Measurements from ENCODE around the gene KBTBD3. TPM values are rescaled to one million over a fixed set of nuclear protein-coding genes. Genes with fewer than 3 reads are reported as not detected.

Gene KBTBD3
- total and polyA plus RNA-seq, 4 donors: 1.0 to 12.4 (median 2.4) TPM

GRCh38 chr11:106082096-106082495 lies 4.9 kb upstream of the KBTBD3 start:
- Histone ChIP-seq H3K27ac (ENCODE audit: low read depth in 1 of 2, low read length in 2 of 2) (no peak overlapping the region), H3K27me3 (ENCODE audit: control insufficient read depth in 4 of 4, insufficient read depth in 4 of 4, low read length in 3 of 4) (no peaks in the 10 kb centered on the region), H3K9me3 (ENCODE audit: control insufficient read depth in 4 of 4, low read length in 3 of 4) (no peaks in the 10 kb centered on the region), H3K9ac (ENCODE audit: low read depth in 1 of 2, low read length in 2 of 2) (no peak overlapping the region), H3K36me3 (ENCODE audit: control insufficient read depth in 4 of 4, insufficient read depth in 3 of 4, low read depth in 1 of 4, low read length in 3 of 4) (peaks cover 2 to 27% (median 15%) of the 10 kb centered on the region in 4 donors), H3K4me3 (ENCODE audit: low read depth in 1 of 3, low read length in 3 of 3) (no peak overlapping the region), H3K4me1 (ENCODE audit: control insufficient read depth in 4 of 4, insufficient read depth in 4 of 4, low read length in 3 of 4) (peaks cover 8 to 18% (median 15%) of the 10 kb centered on the region in 4 donors)
- no peak for TF ChIP-seq HNF4A (conservative IDR thresholded peaks at IDR 0.05)
- TF ChIP-seq RAD21 (IDR thresholded peaks at IDR 0.05): no peak
- TF ChIP-seq NR2F2 (IDR thresholded peaks at IDR 0.05): no peak
- TF ChIP-seq FOXA2 (IDR thresholded peaks at IDR 0.05): no peak
- no peak for TF ChIP-seq EGR1 (IDR thresholded peaks at IDR 0.05; ENCODE audit: low read depth in 2 of 2)
- TF ChIP-seq, protein P1, sequence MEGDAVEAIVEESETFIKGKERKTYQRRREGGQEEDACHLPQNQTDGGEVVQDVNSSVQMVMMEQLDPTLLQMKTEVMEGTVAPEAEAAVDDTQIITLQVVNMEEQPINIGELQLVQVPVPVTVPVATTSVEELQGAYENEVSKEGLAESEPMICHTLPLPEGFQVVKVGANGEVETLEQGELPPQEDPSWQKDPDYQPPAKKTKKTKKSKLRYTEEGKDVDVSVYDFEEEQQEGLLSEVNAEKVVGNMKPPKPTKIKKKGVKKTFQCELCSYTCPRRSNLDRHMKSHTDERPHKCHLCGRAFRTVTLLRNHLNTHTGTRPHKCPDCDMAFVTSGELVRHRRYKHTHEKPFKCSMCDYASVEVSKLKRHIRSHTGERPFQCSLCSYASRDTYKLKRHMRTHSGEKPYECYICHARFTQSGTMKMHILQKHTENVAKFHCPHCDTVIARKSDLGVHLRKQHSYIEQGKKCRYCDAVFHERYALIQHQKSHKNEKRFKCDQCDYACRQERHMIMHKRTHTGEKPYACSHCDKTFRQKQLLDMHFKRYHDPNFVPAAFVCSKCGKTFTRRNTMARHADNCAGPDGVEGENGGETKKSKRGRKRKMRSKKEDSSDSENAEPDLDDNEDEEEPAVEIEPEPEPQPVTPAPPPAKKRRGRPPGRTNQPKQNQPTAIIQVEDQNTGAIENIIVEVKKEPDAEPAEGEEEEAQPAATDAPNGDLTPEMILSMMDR (IDR thresholded peaks at IDR 0.05; ENCODE audit: low read depth, low read length, missing input control): no peak
- no peak for TF ChIP-seq TAF1 (conservative IDR thresholded peaks at IDR 0.05)
- no peak for TF ChIP-seq ATF3 (IDR thresholded peaks at IDR 0.05)
- no peak for TF ChIP-seq SP1 (IDR thresholded peaks at IDR 0.05)
- no peak for TF ChIP-seq HNF4G (IDR thresholded peaks at IDR 0.05)
- TF ChIP-seq JUND (IDR thresholded peaks at IDR 0.05): no peak
- no peak for TF ChIP-seq YY1 (IDR thresholded peaks at IDR 0.05)
- TF ChIP-seq FOXA1 (IDR thresholded peaks at IDR 0.05): no peak
- DNase-seq (ENCODE audit: low spot score): no peak

DNA sequence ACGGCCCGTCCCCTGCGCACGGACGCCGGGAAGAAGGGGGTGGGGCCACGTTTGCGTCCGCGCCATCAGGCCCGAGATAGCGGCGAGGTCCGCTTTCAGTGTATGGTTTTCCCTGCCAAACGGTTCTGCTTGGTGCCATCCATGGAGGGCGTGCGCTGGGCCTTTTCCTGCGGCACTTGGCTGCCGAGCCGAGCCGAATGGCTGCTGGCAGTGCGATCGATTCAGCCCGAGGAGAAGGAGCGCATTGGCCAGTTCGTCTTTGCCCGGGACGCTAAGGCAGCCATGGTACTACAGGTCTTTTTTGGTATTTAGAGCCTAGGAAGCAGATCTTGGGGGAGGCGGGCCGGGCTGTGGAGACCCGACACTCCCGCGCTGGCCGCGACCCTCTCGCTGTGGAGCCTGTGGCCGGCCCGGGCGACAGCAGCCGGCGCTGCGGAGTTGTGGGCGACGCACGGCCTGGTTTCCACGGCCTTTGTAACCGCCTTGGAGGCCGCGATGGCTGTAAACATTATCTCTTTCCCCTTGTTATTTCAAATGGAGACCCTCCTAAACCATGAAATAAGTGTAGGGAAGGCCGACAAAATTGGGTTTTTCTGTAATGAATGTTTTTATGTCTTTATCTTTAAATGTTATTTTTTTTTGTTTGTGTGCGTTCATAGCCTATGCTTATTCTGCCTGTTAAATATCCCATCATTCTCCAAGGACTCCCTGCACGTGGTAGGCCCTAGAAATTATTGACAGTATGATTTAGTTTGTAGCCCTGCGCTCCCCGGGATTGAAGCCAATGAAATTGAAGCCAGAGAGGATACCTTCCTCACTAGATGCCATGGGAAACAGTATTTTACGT lies 685 bp upstream of the KBTBD3 start, which contains the start of gene AASDHPPT:
Gene AASDHPPT, plus strand, starts transcription at position 54 of the 847 bp plus-strand sequence. Its CDS starts 49 bp downstream, at position 103.
- Histone ChIP-seq H3K9me3 (ENCODE audit: control insufficient read depth in 4 of 4, low read length in 3 of 4) (no peaks in the 10 kb centered on the region), H3K27ac (ENCODE audit: low read depth in 1 of 2, low read length in 2 of 2) (peak within 1 kb of the TSS; percentile 96 to 97), H3K4me1 (ENCODE audit: control insufficient read depth in 4 of 4, insufficient read depth in 4 of 4, low read length in 3 of 4) (peaks cover 8 to 23% (median 15%) of the 10 kb centered on the region in 4 donors), H3K36me3 (ENCODE audit: control insufficient read depth in 4 of 4, insufficient read depth in 3 of 4, low read depth in 1 of 4, low read length in 3 of 4) (peaks cover 2 to 27% (median 13%) of the 10 kb centered on the region in 4 donors), H3K9ac (ENCODE audit: low read depth in 1 of 2, low read length in 2 of 2) (peak within 1 kb of the TSS; percentile 77 to 95), H3K27me3 (ENCODE audit: control insufficient read depth in 4 of 4, insufficient read depth in 4 of 4, low read length in 3 of 4) (no peaks in the 10 kb centered on the region), H3K4me3 (ENCODE audit: low read depth in 1 of 3, low read length in 3 of 3) (peak within 1 kb of the TSS; percentile 82 to 89 (median 87))
- TF ChIP-seq SP1 (IDR thresholded peaks at IDR 0.05) (peak; percentile 5), NR2F2 (IDR thresholded peaks at IDR 0.05) (no peak), RXRA (IDR thresholded peaks at IDR 0.05) (no peak), YY1 (IDR thresholded peaks at IDR 0.05) (peak; percentile 94), JUND (IDR thresholded peaks at IDR 0.05) (no peak)
- TF ChIP-seq, protein P2, sequence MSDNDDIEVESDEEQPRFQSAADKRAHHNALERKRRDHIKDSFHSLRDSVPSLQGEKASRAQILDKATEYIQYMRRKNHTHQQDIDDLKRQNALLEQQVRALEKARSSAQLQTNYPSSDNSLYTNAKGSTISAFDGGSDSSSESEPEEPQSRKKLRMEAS (IDR thresholded peaks at IDR 0.05): peak; percentile 84
- TF ChIP-seq, protein P1 (IDR thresholded peaks at IDR 0.05; ENCODE audit: low read depth, low read length, missing input control): no peak
- TF ChIP-seq, protein P3, sequence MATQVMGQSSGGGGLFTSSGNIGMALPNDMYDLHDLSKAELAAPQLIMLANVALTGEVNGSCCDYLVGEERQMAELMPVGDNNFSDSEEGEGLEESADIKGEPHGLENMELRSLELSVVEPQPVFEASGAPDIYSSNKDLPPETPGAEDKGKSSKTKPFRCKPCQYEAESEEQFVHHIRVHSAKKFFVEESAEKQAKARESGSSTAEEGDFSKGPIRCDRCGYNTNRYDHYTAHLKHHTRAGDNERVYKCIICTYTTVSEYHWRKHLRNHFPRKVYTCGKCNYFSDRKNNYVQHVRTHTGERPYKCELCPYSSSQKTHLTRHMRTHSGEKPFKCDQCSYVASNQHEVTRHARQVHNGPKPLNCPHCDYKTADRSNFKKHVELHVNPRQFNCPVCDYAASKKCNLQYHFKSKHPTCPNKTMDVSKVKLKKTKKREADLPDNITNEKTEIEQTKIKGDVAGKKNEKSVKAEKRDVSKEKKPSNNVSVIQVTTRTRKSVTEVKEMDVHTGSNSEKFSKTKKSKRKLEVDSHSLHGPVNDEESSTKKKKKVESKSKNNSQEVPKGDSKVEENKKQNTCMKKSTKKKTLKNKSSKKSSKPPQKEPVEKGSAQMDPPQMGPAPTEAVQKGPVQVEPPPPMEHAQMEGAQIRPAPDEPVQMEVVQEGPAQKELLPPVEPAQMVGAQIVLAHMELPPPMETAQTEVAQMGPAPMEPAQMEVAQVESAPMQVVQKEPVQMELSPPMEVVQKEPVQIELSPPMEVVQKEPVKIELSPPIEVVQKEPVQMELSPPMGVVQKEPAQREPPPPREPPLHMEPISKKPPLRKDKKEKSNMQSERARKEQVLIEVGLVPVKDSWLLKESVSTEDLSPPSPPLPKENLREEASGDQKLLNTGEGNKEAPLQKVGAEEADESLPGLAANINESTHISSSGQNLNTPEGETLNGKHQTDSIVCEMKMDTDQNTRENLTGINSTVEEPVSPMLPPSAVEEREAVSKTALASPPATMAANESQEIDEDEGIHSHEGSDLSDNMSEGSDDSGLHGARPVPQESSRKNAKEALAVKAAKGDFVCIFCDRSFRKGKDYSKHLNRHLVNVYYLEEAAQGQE (IDR thresholded peaks at IDR 0.05): peak; percentile 6
- WGBS: under 1% methylated on average over 55 of the region's 55 CpGs
- DNase-seq (ENCODE audit: low spot score): peak; percentile 35

Data from liver (tissue), 9 donors.